Lower leg skin (tissue), 4 donors: Measurements from ENCODE around the gene PCGF3. TPM values are rescaled to one million over a fixed set of nuclear protein-coding genes. Genes with fewer than 3 reads are reported as not detected.

ENCODE experiments used
- DNase-seq, 2 donors: peaks; one replicate each; pipeline ENCODE4 v3.0.0-alpha.2; 2019; ENCODE audit warnings: low spot score in 2 of 2
- H3K4me3 ChIP-seq: fragments of 200-600 bp; sonication (generic); 2 replicates; pipeline ENCODE4 v1.5.1; 2017; ENCODE audit warnings: mild to moderate bottlenecking, low read depth; ENCODE audit not compliant: poor library complexity, severe bottlenecking
- POLR2A ChIP-seq, 2 donors: fragments of 450-650 bp; IDR thresholded peaks; one replicate each; pipeline ENCODE4 v1.6.1; 2016 to 2017; ENCODE audit warnings: antibody characterized with exemption in 2 of 2, mild to moderate bottlenecking in 1 of 2, moderate library complexity in 1 of 2
- WGBS, 2 donors: methylation state at CpG; one replicate each; pipeline ENCODE4 v1.1.5; 2018; 5-methylcytosine and 5-hydroxymethylcytosine counted together
- intact Hi-C: fragments of 100-400 bp; cut with DNase I; formaldehyde crosslinking; loops from one replicate; pipeline ENCODE4 v1.15.0; 2023; ENCODE audit warnings: low total_unique reads
- total RNA-seq, 4 donors: library from RNA; depleted of rRNA; stranded (reverse); fragments of >200 nt; gene quantifications; one replicate each; pipeline ENCODE4 v1.1.0, GENCODE V29; 2016
- TF ChIP-seq, protein P1 (sequence below), 3 donors: fragments of 450-650 bp; IDR thresholded peaks; one replicate each; pipeline ENCODE4 v1.5.1; 2016; ENCODE audit warnings: antibody characterized with exemption in 3 of 3, mild to moderate bottlenecking in 3 of 3, moderate library complexity in 2 of 3

The PCGF3 gene
- total RNA-seq, 4 donors from 2014 or later, result 55.2 to 102 (median 72.3) TPM

- intact Hi-C loops, result no loop called here
- WGBS, 2 donors, result 65 to 66% methylated on average over 12 to 14 of the region's 19 CpGs
- TF ChIP-seq POLR2A (IDR thresholded peaks at IDR 0.05), result no peak
- TF ChIP-seq, protein P1, sequence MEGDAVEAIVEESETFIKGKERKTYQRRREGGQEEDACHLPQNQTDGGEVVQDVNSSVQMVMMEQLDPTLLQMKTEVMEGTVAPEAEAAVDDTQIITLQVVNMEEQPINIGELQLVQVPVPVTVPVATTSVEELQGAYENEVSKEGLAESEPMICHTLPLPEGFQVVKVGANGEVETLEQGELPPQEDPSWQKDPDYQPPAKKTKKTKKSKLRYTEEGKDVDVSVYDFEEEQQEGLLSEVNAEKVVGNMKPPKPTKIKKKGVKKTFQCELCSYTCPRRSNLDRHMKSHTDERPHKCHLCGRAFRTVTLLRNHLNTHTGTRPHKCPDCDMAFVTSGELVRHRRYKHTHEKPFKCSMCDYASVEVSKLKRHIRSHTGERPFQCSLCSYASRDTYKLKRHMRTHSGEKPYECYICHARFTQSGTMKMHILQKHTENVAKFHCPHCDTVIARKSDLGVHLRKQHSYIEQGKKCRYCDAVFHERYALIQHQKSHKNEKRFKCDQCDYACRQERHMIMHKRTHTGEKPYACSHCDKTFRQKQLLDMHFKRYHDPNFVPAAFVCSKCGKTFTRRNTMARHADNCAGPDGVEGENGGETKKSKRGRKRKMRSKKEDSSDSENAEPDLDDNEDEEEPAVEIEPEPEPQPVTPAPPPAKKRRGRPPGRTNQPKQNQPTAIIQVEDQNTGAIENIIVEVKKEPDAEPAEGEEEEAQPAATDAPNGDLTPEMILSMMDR (IDR thresholded peaks at IDR 0.05), result no peak
- no peak for DNase-seq
- H3K4me3 ChIP-seq, result no peak overlapping the region
These were observed 87.6 kb downstream of the PCGF3 start for GRCh38 chr4:793093-793861.

DNA sequence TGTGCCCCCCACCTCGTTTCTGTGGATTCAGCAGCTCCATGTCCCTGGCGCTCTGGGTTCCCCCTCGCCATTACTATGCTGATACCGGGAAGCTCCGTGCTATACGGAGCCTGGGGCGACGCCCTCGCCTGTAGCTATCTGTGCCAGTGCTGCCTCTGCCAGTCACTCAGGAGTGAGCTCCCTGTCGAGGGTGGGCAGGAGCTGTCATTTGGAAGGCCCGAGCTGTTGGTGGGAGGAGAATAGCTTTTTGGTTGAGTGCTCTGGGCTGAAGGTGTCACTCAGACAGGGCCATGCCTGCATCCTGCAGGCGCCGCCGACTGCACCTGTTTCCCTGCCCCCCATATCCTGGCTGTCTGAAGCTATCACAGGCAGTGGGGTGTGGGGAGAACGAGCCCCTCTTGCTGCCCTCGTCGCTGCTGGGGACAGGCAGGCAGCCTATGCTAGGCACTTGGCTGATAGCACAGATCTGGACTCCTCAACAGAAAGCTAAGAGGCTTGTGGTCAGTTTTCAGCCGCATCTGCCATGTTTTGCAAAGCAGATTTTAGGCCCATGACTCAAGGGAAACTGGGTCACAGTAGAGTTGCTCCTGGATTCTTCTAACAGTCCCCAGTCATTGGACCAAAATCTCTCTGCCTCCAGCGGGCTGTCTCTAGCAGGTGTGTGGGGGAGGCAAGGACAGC lies 88.4 kb downstream of the PCGF3 start:
- intact Hi-C loops, result no loop called here
- 31 to 33% methylated on average over 18 to 19 of the region's 19 CpGs for WGBS, 2 donors
- TF ChIP-seq POLR2A (IDR thresholded peaks at IDR 0.05), result no peak
- H3K4me3 ChIP-seq, result no peak overlapping the region
- no peak for DNase-seq

GRCh38 chr4:794900-795725 lies 89.5 kb downstream of the PCGF3 start:
- no peak overlapping the region for H3K4me3 ChIP-seq

DNA sequence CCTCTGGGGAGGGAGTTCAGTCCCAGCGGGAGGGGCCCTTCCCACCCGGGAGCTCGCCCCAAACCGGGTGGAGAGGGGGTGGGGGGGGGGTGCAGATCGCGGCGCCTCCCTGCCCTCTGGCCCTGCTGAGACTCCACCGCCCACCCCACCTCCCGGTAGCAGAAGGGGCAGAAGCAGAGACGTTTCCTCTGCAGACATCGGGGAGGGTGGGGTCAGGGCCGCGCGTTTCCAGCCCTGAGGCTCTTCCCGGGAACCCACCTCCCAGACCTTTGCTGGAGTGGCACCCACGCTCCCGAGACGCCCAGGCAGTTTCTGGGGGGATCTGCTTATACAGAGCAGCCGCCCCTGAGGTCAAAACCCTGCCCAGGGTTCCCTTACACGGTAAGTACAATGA lies 90.1 kb downstream of the PCGF3 start:
- DNase-seq, result no peak
- 11 to 15% methylated on average over 11 to 13 of the region's 20 CpGs for WGBS, 2 donors
- no peak overlapping the region for H3K4me3 ChIP-seq
- TF ChIP-seq POLR2A (IDR thresholded peaks at IDR 0.05), result no peak
- TF ChIP-seq, protein P1 (IDR thresholded peaks at IDR 0.05), result no peak
- intact Hi-C loops, result no loop called here

More at GRCh38 chr4:794900-795725, 89.5 kb downstream of the PCGF3 start:
- no peak for TF ChIP-seq POLR2A (IDR thresholded peaks at IDR 0.05)
- TF ChIP-seq, protein P1 (IDR thresholded peaks at IDR 0.05), result no peak
- no peak for DNase-seq
- WGBS, 2 donors, result 3 to 5% methylated on average over 14 to 16 of the region's 71 CpGs
- intact Hi-C loops, result no loop called here

DNA sequence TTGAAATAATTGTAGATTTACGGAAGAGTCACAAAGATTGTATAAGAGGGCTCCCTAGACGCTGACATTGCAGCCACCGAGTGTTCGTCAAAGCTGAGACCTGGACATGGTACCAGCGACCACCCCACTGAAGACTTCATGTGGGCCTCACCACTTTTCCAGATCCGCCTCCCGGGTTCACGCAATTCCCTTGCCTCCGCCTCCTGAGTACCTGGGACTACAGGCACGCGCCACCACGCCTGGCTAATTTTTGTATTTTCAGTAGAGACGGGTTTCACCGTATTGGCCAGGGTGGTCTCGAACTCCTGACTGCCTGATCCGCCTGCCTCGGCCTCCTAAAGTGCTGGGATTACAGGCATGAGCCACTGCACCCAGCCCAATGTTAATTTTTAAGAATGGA lies 90.6 kb downstream of the PCGF3 start:
- TF ChIP-seq, protein P1 (IDR thresholded peaks at IDR 0.05), result no peak
- no peak for TF ChIP-seq POLR2A (IDR thresholded peaks at IDR 0.05)
- no peak for DNase-seq

DNA sequence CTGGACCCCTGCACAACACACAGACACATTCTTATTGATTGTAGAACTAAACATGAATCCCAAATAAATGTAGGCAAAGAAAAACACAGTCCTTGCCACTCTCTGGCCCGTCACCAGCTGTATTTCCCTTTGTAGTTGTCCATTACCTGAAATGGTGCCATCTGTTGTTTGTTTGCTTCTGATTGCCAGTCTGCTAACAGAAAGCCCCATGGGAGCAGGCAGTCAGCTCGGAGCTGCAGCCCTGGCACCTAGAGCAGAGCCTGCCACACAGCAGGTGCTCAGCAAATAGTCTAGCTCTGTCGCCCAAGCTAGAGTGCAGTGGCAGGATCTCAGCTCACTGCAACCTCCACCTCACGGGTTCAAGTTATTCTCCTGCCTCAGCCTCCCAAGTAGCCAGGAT lies 91.4 kb downstream of the PCGF3 start:
- H3K4me3 ChIP-seq, result no peak overlapping the region
- intact Hi-C loops, result no loop called here
- no peak for TF ChIP-seq POLR2A (IDR thresholded peaks at IDR 0.05)
- TF ChIP-seq, protein P1 (IDR thresholded peaks at IDR 0.05), result no peak
- 82 to 83% methylated on average over 4 of the region's 4 CpGs for WGBS, 2 donors
- DNase-seq, result no peak

More for the DNA sequence above, 90.6 kb downstream of the PCGF3 start:
- intact Hi-C loops, result no loop called here
- WGBS, 2 donors, result 89% methylated on average over 17 of the region's 17 CpGs
- no peak overlapping the region for H3K4me3 ChIP-seq
